Spleen (tissue), 7 donors: ENCODE measurements around the gene RNLS.

Experiments used
- CTCF ChIP-seq, 11 experiments: fragments of 200-600 bp in 7 of 11; fragments of 450-650 bp in 4 of 11; sonication (generic) in 4 of 11; IDR thresholded peaks in 8 of 11; conservative IDR thresholded peaks in 3 of 11; 1 replicate in 7 of 11; 2 replicates in 4 of 11; pipeline versions ENCODE4 v1.4.0 to v1.8.0; 2016 to 2021; ENCODE audit warnings: antibody characterized with exemption in 11 of 11, inconsistent platforms in 4 of 11, mild to moderate bottlenecking in 1 of 11
- POLR2A ChIP-seq, 3 donors: fragments of 450-650 bp; IDR thresholded peaks; one replicate each; pipeline ENCODE4 v1.5.1; 2017; ENCODE audit warnings: antibody characterized with exemption in 3 of 3, mild to moderate bottlenecking in 1 of 3
- donor health status: DM: no; HTN: no; CAD: no; lungs with moderate emphysema.
- donor health status: DM: no; HTN: no; CAD: no.
- donor health status: DM: no; HTN: no; CAD: no.

- TF ChIP-seq CTCF (IDR thresholded peaks at IDR 0.05 in 8 of 11, conservative IDR thresholded peaks at IDR 0.05 in 3 of 11), result no peak
- TF ChIP-seq POLR2A (IDR thresholded peaks at IDR 0.05), result no peak
Observed at GRCh38 chr10:88463811-88464210, 119.3 kb downstream of the RNLS start.
